Measurements from ENCODE around the gene COL28A1.

Gene COL28A1

GRCh38 chr7:7565018-7565680, 29.5 kb upstream of the COL28A1 start:
- Histone ChIP-seq H3K4me2 (no peak overlapping the region), H3K4me1 (ENCODE audit: low read depth, poor library complexity, severe bottlenecking) (peaks cover 18% of the 10 kb centered on the region), H4K20me1 (ENCODE audit: insufficient read depth) (no peaks in the 10 kb centered on the region), H2AFZ (ENCODE audit: low read depth) (no peak overlapping the region), H3K9ac (no peak overlapping the region), H3K27ac (no peak overlapping the region), H3K4me3 (IDR thresholded peaks at IDR 0.05; ENCODE audit: insufficient read depth, low read depth, low read length) (no peak overlapping the region), H3K36me3 (ENCODE audit: insufficient read depth) (no peaks in the 10 kb centered on the region), H3K79me2 (ENCODE audit: insufficient read depth, low read depth) (peaks cover 19% of the 10 kb centered on the region; the same call in 1 of the 2 replicates), H3K27me3 (ENCODE audit: insufficient read depth, low read depth) (no peaks in the 10 kb centered on the region)
- TF ChIP-seq CTCF (conservative IDR thresholded peaks at IDR 0.05; ENCODE audit: low read depth, low read length), result no peak

- peaks cover 18% of the 10 kb centered on the region for H3K4me1 ChIP-seq (ENCODE audit: low read depth, poor library complexity, severe bottlenecking)
- no peaks in the 10 kb centered on the region for H4K20me1 ChIP-seq (ENCODE audit: insufficient read depth)
- TF ChIP-seq CTCF (conservative IDR thresholded peaks at IDR 0.05; ENCODE audit: low read depth, low read length), result no peak
- H3K79me2 ChIP-seq (ENCODE audit: insufficient read depth, low read depth), result peaks cover 19% of the 10 kb centered on the region; the same call in 1 of the 2 replicates
- H3K4me2 ChIP-seq, result no peak overlapping the region
- H3K4me3 ChIP-seq (IDR thresholded peaks at IDR 0.05; ENCODE audit: insufficient read depth, low read depth, low read length), result no peak overlapping the region
- H3K27me3 ChIP-seq (ENCODE audit: insufficient read depth, low read depth), result no peaks in the 10 kb centered on the region
- H2AFZ ChIP-seq (ENCODE audit: low read depth), result no peak overlapping the region
- H3K36me3 ChIP-seq (ENCODE audit: insufficient read depth), result no peaks in the 10 kb centered on the region
- H3K9ac ChIP-seq, result no peak overlapping the region
- no peak overlapping the region for H3K27ac ChIP-seq
Measured at GRCh38 chr7:7564323-7564780, 28.7 kb upstream of the COL28A1 start.

GRCh38 chr7:7563813-7564212, 28.1 kb upstream of the COL28A1 start:
- Histone ChIP-seq H4K20me1 (ENCODE audit: insufficient read depth) (no peaks in the 10 kb centered on the region), H3K27me3 (ENCODE audit: insufficient read depth, low read depth) (no peaks in the 10 kb centered on the region), H3K27ac (no peak overlapping the region), H3K9ac (no peak overlapping the region), H3K79me2 (ENCODE audit: insufficient read depth, low read depth) (peaks cover 14% of the 10 kb centered on the region; the same call in 1 of the 2 replicates), H3K4me1 (ENCODE audit: low read depth, poor library complexity, severe bottlenecking) (peaks cover 18% of the 10 kb centered on the region), H2AFZ (ENCODE audit: low read depth) (no peak overlapping the region), H3K4me3 (IDR thresholded peaks at IDR 0.05; ENCODE audit: insufficient read depth, low read depth, low read length) (no peak overlapping the region), H3K36me3 (ENCODE audit: insufficient read depth) (no peaks in the 10 kb centered on the region), H3K4me2 (no peak overlapping the region)
- TF ChIP-seq CTCF (conservative IDR thresholded peaks at IDR 0.05; ENCODE audit: low read depth, low read length), result no peak

GRCh38 chr7:7563269-7563668, 27.6 kb upstream of the COL28A1 start:
- Histone ChIP-seq H3K9ac (no peak overlapping the region), H3K27ac (no peak overlapping the region), H3K4me2 (no peak overlapping the region), H3K4me1 (ENCODE audit: low read depth, poor library complexity, severe bottlenecking) (peaks cover 12% of the 10 kb centered on the region), H4K20me1 (ENCODE audit: insufficient read depth) (no peaks in the 10 kb centered on the region), H2AFZ (ENCODE audit: low read depth) (no peak overlapping the region), H3K36me3 (ENCODE audit: insufficient read depth) (no peaks in the 10 kb centered on the region), H3K4me3 (IDR thresholded peaks at IDR 0.05; ENCODE audit: insufficient read depth, low read depth, low read length) (no peak overlapping the region), H3K27me3 (ENCODE audit: insufficient read depth, low read depth) (no peaks in the 10 kb centered on the region), H3K79me2 (ENCODE audit: insufficient read depth, low read depth) (peaks cover 9% of the 10 kb centered on the region; the same call in 1 of the 2 replicates)
- no peak for TF ChIP-seq CTCF (conservative IDR thresholded peaks at IDR 0.05; ENCODE audit: low read depth, low read length)
